Right lobe of liver (tissue), 6 donors: Measurements from ENCODE around the gene QSOX1. TPM values are rescaled to one million over a fixed set of nuclear protein-coding genes. Genes with fewer than 3 reads are reported as not detected.

Experiments used
- ATAC-seq, 4 donors: fragments of 200-7000 bp; cut with Tn5 transposase; one replicate each; pipeline ENCODE4 v1.9.1; 2020; ENCODE audit warnings: mild to moderate bottlenecking in 4 of 4, moderate library complexity in 4 of 4
- DNase-seq, 3 donors: peaks; one replicate each; pipeline ENCODE4 v3.0.0-alpha.2; 2020
- H3K27ac ChIP-seq, 3 donors: fragments of 200-600 bp; one replicate each; pipeline ENCODE4 v1.8.0; 2022
- H3K27me3 ChIP-seq, 2 donors: fragments of 200-600 bp; one replicate each; pipeline ENCODE4 v1.8.0; 2022
- H3K36me3 ChIP-seq, 4 donors: fragments of 200-600 bp; sonication (generic) in 1 of 4; one replicate each; pipeline versions ENCODE4 v1.5.1 to v1.8.0; 2017 to 2022; ENCODE audit warnings: control low read depth in 1 of 4
- H3K4me1 ChIP-seq, 4 donors: fragments of 200-600 bp; sonication (generic) in 1 of 4; one replicate each; pipeline versions ENCODE4 v1.5.1 to v1.8.0; 2017 to 2022; ENCODE audit warnings: control low read depth in 1 of 4
- H3K4me3 ChIP-seq, 3 donors: fragments of 200-600 bp; one replicate each; pipeline ENCODE4 v1.8.0; 2022
- H3K9me3 ChIP-seq, 4 donors: fragments of 200-600 bp; sonication (generic) in 1 of 4; one replicate each; pipeline versions ENCODE4 v1.5.1 to v1.8.0; 2017 to 2022; ENCODE audit warnings: control low read depth in 1 of 4
- POLR2A ChIP-seq: fragments of 450-650 bp; IDR thresholded peaks from one replicate; pipeline ENCODE4 v1.6.1; 2017; ENCODE audit warnings: antibody characterized with exemption, mild to moderate bottlenecking
- WGBS: methylation state at CpG from one replicate; pipeline ENCODE4 v1.1.6; 2018; ENCODE audit warnings: low coverage, low lambda C conversion rate; ENCODE audit not compliant: insufficient coverage; ENCODE audit errors: missing lambda C conversion rate; 5-methylcytosine and 5-hydroxymethylcytosine counted together
- intact Hi-C, 2 donors: fragments of 100-400 bp; cut with DNase I; formaldehyde crosslinking; loops; one replicate each; pipeline versions ENCODE4 v1.11.2 to v1.14.1; 2022
- total RNA-seq, 6 experiments: library from RNA; depleted of rRNA in 2 of 6; stranded (reverse); fragments of >200 nt in 2 of 6; fragmentation: NEBNext Ultra II Directional in 3 of 6; extraction: Animal tissue kit (Norgen Biotek cat#: 25700) in 3 of 6; gene quantifications; one replicate each; pipeline versions ENCODE4 v1.1.0 to v1.2.4, GENCODE V29; 2016 to 2023
- TF ChIP-seq, protein P1 (sequence below), 4 donors: fragments of 200-600 bp in 3 of 4; fragments of 450-650 bp in 1 of 4; IDR thresholded peaks; one replicate each; pipeline versions ENCODE4 v1.5.1 to v1.8.0; 2016 to 2022; ENCODE audit warnings: antibody characterized with exemption in 4 of 4, mild to moderate bottlenecking in 2 of 4
- donor health status: DM: no; HTN: yes; CAD: no.
- donor health status: DM: no; HTN: no; CAD: no.
- donor health status: DM: no; HTN: no; CAD: no.
- donor health status: DM: no; HTN: yes; CAD: no.
- donor health status: DM: no; HTN: yes; CAD: no.

Gene QSOX1
- total RNA-seq, 6 experiments from 2014 or later = 25.0 to 68.4 (median 38.6) TPM

DNA sequence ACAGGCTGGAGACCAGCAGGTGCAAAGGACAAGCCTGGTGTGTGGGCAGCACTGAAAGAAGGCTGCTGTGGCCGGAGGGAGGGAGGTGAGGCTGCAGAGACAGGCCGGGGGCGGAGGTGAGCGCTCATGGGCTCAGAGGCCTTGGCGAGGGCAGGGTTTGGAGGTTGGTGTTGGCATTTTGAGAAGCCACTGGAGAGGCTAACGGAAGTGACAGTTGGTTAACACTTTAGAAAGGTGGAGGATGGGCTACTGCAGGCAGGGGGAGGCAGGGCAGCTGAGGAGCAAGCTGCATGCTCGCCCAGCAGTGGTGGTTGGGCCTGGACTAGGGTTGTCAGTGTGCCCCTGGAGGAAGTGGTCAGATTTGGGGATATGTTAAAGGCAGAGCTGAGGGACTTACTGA is 37.5 kb downstream of the QSOX1 start:
- intact Hi-C loops = no loop called here
- ATAC-seq (no peak), DNase-seq (no peak)
- no peaks in the 10 kb centered on the region for H3K4me1 ChIP-seq
- no peak overlapping the region for H3K27ac ChIP-seq
- H3K36me3 ChIP-seq = no peaks in the 10 kb centered on the region
- H3K9me3 ChIP-seq = no peaks in the 10 kb centered on the region
- WGBS = 70% methylated on average over 2 of the region's 7 CpGs
- no peak overlapping the region for H3K4me3 ChIP-seq
- TF ChIP-seq, protein P1, sequence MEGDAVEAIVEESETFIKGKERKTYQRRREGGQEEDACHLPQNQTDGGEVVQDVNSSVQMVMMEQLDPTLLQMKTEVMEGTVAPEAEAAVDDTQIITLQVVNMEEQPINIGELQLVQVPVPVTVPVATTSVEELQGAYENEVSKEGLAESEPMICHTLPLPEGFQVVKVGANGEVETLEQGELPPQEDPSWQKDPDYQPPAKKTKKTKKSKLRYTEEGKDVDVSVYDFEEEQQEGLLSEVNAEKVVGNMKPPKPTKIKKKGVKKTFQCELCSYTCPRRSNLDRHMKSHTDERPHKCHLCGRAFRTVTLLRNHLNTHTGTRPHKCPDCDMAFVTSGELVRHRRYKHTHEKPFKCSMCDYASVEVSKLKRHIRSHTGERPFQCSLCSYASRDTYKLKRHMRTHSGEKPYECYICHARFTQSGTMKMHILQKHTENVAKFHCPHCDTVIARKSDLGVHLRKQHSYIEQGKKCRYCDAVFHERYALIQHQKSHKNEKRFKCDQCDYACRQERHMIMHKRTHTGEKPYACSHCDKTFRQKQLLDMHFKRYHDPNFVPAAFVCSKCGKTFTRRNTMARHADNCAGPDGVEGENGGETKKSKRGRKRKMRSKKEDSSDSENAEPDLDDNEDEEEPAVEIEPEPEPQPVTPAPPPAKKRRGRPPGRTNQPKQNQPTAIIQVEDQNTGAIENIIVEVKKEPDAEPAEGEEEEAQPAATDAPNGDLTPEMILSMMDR (IDR thresholded peaks at IDR 0.05) = no peak
- no peak for TF ChIP-seq POLR2A
- H3K27me3 ChIP-seq = no peaks in the 10 kb centered on the region

DNA sequence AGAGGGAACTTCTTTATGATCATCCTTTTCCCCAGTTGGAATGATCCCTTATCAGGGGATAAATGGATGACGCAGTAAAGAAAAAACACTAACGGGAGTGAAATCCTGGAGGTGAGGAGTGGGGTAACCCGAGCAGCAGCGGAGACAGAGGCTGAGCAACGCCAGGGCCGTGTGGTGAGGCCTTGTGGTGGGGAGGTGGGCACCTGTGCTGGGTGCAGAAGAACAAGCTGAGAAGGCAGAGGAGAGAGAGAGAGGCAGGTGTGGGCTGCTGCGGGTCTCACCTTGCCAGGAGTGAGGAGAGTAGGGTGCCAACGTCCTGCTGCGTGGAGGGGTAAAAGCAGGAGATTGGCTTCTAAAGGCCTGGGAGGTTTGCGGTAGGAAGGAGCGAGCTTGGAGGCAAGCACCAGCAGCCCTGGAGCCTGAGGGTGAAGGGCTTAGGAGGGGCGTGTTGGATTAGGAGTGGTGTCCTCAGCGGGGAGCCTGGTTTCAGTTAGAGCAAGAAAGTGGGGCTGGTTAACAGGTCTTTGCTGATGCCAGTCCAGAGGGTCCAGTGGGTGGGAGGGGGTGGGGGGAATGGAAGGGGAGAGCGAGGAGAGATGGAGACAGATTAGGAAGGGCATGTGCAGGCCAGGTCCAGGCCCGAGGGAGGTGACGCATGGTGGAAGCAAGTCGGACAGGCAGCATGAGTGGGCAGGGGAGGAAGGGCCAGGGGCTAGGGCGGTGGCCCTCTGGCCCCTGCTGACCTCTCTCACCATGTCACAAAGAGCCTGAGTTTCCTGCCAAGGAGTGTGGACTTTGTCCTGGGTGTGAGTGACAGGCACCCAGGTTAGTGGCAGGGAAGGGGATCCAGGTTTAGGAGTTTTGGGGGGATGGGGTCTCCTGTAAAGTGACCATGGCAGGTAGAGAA is 38.7 kb downstream of the QSOX1 start:
- Histone ChIP-seq H3K36me3 (no peaks in the 10 kb centered on the region), H3K27me3 (no peaks in the 10 kb centered on the region), H3K27ac (no peak overlapping the region), H3K9me3 (no peaks in the 10 kb centered on the region), H3K4me3 (no peak overlapping the region), H3K4me1 (no peaks in the 10 kb centered on the region)
- TF ChIP-seq, protein P1 (IDR thresholded peaks at IDR 0.05) = no peak
- no peak for TF ChIP-seq POLR2A
- peak; percentile 59 to 81 (median 70) for ATAC-seq
- DNase-seq = no peak
- intact Hi-C loops = no loop called here
- 82% methylated on average over 17 of the region's 18 CpGs for WGBS

DNA sequence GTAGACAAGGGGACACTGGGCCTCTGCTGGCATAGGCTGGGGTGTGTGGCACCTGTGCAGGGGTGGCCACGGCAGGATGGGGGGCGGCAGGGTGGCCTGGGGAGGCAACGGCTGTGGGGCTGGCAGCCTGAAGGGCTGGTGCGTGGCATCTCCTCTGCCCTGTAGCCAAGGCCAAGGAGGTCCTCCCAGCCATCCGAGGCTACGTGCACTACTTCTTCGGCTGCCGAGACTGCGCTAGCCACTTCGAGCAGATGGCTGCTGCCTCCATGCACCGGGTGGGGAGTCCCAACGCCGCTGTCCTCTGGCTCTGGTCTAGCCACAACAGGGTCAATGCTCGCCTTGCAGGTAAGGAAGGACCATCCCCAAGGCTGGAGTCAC is 39.4 kb downstream of the QSOX1 start:
- no CpG with 5 or more reads among the region's 14 CpGs for WGBS

DNA sequence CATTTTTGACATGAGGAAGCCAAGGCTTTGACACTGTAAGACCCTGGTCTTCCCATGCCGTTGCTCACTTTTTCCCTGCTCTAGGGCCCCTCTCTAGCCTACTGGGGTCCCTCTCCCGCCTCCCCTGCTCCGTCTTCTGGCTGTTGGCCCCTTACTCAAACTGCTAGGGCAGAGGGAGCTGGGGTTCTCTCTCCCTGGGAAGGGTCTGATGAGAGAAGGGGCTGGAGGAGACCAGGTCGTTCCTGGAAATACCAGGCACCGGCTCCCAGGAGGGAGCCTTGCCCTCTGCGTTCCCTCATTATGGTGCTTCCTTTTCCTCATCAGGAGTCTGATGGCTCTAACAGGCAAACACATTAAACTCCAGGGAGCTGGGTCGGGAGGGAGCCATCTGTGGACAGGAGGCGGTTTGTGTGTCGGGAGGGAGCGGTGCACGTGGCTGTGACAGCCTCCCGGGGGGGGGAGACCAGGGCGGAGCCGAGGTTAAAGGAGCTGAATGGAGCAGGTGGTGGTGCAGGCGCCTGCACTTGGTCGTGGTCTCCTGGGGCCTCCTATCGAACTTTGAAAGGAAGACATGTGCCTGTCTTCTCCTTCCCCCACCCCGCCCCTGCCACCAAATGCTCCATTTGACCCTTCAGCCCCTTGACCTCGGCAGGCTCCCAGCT is 40.0 kb downstream of the QSOX1 start:
- no peaks in the 10 kb centered on the region for H3K27me3 ChIP-seq
- ATAC-seq (no peak), DNase-seq (no peak)
- no peak for TF ChIP-seq POLR2A
- TF ChIP-seq, protein P1 (IDR thresholded peaks at IDR 0.05) = no peak
- H3K4me1 ChIP-seq = no peaks in the 10 kb centered on the region
- H3K9me3 ChIP-seq = no peaks in the 10 kb centered on the region
- H3K27ac ChIP-seq = no peak overlapping the region
- intact Hi-C loops = no loop called here
- H3K4me3 ChIP-seq = no peak overlapping the region
- 86% methylated on average over 11 of the region's 19 CpGs for WGBS
- H3K36me3 ChIP-seq = no peaks in the 10 kb centered on the region

More for the DNA sequence above, 39.4 kb downstream of the QSOX1 start:
- TF ChIP-seq, protein P1 (IDR thresholded peaks at IDR 0.05) = no peak
- no peak for TF ChIP-seq POLR2A
- DNase-seq (no peak), ATAC-seq (no peak)
- no peaks in the 10 kb centered on the region for H3K36me3 ChIP-seq
- H3K4me1 ChIP-seq = no peaks in the 10 kb centered on the region
- H3K27ac ChIP-seq = no peak overlapping the region
- H3K27me3 ChIP-seq = no peaks in the 10 kb centered on the region
- H3K9me3 ChIP-seq = no peaks in the 10 kb centered on the region
- intact Hi-C loops = no loop called here
- no peak overlapping the region for H3K4me3 ChIP-seq
